C1 segment of cervical spinal cord (tissue), 14 donors: Measurements from ENCODE around the gene CPNE2.
"Not testable (repeated sequence)": the region's sequence is repeated elsewhere in the genome, so short reads cannot be mapped to it uniquely, and the experiment has no call there.

Experiments used
- DNase-seq, 14 donors: peaks; one replicate each; lab custom pipeline; 2025; lab: John Stamatoyannopoulos, UW

CPNE2 gene

DNA sequence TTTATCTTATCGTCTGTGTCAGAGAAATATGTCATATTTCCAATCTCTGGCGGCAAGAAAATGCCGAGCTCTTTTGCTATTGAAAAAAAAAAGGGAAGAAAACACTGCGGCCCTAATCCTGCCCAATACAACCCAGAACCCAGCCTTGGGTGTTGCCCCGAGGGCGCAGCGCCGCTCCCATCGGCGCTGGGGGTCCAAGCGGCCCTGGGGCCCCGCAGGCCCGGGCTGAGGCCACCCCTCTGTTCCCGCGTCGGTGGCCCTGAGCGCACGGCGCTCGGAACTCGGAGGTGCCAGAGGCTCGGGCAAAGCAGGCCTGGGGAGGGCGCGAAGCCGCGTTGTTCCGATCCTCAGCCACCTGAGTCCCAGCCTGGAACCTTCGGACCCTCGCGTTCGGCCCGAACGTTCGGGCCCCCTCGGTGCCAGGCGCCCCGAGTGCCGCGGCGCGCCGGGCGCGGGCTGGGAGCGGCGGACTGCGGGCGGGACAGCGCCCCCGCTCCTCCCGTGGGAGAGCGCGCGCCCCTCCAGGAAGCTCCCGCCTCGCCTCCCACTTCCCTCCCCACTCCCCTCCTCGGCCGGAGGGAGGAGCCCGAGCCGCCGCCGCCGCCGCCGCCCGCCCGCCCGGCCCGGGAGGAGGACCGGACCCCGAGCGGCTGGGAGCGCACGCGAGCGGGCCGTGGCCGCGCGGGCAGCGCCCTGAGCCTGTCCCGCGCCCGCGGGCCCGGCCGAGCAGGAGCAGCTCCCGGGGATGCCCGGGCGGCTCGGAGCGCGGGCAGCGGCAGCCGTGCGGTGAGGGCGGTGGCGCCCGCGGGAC is at the start of gene CPNE2:
Gene CPNE2, plus strand, starts transcription at position 609 of the 811 bp plus-strand sequence. CDS start 18,160 bp downstream, outside the sequence.
- DNase-seq: peak in 12 of 14 donors; percentile 20 to 82 (median 64)

DNA sequence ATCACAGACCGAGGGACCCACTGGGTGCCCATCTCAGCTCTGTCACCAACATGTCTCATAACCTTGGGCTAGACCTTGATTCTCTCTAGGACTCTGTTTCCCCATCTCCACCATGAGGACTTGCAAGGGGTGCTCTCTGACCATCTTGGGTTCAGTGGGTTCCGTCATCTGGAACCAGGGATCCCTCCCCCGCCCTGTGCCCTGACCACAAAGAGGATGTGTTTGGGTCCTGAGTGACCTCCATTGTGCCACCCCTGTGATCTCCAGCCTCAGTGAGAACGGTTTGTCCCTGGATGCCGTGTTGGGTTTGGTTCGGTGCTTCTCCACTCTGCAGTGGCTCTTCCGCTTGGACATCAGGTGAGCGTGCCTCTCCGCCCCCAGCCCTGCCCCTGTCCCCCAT is 49.1 kb upstream of the CPNE2 start:
- no peak for DNase-seq

DNA sequence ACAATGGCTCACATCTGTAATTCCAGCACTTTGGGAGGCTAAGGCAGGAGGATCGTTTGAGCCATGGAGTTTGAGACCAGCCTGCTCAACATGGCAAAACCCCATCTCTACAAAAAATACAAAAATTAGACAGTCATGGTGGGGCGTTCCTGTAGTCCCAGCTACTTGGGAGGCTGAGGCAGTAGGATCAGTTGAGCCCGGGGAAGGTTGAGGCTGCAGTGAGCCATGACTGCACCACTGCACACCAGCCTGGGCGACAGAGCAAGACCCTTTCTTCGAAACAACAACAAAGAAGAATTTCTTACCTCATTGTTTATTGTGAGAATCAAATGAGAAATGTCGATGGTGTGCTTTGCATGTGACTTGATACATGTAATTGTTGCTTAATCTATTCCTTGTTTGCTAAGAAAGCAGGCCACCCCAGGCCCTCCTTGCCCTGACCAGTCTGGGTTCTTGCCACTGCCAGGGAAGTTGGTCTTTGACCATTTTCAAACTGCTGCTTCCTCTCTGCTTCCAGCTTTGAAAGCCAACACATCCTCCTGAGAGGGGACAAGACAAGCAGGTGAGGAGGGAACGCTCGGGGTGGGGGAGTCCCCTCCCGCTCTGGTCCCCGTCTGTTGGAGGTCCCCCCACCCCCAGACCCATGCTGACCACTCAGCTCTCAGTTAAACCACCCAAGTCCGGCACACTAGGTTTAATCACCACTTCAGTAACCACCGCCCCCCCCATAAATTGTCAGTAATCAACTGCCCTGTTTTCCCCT is 47.3 kb upstream of the CPNE2 start:
- no peak for DNase-seq

DNA sequence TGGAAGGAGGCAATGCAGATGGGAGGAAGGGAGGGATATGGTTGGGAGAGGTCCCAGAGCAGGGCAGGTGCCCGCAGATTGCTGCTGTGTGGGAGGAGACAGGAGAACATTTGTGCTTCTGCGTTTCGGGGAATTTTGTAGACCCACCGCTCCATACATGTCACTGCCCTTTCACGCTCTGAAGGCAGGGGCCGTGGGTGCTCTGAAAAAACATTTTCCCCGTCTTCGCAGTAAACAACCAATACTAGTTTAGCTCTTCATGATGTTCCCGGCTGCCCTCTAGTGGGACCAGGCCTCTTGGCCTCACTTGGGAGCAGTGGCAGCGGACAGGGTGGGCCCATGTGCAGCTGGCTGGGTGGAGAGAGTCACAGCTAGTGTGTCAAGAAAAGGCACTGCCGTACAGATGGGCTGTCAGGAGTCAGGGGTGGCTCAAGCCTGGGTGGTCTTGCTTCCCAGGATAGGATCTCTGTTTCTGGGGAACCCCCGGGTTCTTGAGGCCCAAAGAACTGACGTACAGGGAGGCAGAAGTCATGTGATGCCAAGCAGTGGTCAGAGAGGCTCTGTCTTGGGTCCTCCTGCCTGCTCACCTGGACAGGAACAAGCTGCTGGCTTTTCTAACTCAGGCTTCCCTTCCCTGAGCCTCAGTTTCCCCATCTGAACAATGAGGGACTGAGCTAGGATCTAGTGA is 46.5 kb upstream of the CPNE2 start:
- DNase-seq: peak in 11 of 14 donors; percentile 12 to 51 (median 31)

DNA sequence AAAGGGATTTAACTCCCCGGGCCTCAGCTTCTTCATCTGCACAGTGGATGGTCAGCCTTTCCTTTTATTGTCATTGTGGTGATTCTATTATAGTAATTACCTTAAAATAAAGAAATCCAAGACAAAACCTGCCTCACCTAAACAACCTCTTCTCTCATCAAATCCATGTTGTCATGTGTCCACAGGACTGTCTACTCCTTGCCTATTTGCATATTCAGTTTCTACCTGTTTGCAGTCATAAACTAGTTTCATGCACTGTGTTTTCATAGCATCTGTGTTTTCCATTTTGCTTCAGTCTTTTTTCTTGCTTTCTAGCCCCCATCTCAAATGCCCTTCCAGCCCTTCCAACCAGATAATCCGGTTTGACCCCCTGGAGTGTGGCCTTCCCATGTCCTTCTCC is 44.3 kb upstream of the CPNE2 start:
- no peak for DNase-seq

DNA sequence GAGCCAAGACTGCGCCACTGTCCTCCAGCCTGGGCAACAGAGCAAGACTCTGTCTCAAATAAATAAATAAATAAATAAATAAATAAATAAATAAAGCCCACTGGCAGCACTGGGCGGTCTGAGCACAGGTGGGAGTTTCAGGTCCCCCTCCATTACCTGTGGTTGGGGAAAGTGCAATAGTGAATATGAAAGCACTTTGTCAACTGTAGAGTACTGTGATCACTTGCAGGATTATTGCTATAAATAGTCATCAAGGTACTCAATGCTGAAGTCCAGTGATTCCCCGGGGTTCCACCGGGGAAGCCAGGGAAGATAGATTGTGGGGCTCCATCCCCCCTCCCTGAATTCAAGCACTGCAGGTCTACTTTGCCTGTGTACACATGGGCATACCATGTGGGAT is 42.7 kb upstream of the CPNE2 start:
- DNase-seq: no peak

DNA sequence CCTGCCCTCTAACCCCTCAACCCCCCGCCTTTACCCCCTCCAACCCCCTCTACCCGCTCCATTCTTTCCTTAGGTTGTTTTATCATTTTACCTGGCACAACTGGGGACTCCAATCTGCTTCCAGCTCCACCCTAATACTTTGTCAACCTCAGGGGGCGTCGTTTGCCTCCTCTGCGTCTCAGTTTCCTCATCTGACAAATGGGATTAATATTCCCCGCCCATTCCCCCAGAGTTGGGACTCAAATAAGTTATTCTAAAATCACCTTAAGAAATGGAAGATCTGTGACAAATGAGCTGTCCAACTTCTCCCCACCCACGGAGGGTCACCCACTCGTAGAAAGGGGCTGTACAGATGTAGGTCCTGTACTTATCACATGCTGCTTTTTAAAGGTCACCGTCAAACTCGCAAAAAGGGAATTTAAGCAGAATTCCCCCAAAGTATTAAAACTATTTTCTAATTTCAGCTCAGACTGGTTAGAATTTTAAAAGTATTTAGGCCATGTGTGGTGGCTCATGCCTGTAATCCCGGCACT is 40.6 kb upstream of the CPNE2 start:
- DNase-seq: no peak

DNA sequence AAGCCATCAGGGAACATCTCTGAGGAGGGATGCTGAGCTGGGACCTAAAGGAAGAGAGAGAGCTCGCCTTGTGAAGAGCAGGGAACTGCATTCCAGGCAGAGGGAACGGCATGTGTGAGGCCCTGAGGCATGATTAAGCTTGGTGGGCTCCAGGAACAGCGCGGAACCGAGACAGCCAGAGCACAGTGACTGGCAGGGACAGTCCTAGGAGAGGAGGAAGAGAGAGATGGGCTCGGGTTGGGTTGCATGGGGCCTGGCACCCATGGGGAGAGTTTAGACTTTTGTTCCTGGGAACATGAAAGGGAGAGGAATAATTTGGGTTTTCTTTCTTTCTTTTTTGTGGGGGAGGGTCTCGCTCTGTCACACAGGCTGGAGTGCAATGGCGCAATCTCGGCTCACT is 39.2 kb upstream of the CPNE2 start:
- DNase-seq: no peak

DNA sequence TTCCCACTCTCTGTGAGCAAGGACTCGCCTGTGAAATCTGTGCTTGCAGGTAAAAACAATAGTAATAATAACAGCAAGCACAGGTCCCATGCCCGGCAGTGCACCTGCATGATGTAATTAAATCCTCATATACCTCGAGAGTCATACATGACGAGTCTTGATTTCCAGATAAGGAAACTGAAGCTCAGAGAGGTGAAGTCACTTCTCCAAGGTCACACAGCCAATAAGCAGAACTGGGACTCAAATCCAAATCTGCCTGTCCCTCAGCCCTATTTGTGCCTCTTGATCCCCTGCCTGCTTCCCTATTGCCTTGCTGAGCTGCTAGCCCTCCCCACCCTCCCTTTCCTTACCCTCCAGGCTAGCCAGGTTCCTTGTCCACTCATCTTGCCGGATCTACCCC is 38.0 kb upstream of the CPNE2 start:
- no peak for DNase-seq

DNA sequence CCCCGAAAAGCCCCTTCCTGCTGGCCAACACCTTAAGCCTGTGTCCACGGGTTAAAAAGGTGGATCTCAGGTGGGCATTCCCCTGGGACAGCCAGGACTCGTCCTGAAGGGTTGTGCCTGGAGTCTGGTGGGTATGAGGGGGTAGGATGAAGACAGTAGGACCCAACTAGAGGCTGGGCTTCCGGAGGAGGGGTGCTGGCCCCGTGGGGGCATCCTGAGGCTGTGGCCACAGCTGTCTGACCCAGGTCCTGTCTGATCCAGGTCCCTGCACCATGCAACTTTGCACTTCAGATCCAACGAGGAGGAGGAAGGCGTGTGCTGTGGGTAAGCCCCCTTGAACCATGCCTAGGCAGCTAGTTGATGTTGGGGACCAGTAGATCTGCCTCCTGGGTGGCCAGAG is 37.6 kb upstream of the CPNE2 start:
- no peak for DNase-seq

DNA sequence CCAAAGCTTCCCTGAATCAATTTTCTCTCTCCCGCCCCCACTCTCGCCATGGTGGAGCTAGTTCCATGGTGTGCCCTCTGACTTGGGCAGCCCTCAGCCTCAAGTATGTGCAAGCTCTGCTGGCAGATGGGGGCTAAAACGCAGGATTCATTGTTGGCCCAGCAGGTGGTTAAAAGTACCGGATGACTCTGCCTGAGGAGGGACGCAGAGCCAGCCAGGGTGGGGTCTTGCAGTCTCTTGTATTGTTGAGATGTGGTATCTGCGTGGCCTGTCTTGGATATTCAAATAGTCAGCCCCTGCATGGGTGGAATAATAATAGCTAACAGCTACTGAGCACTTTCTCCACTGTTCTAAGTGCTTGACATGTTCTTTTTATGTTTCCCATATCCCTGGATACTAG is 36.7 kb upstream of the CPNE2 start:
- DNase-seq: no peak

DNA sequence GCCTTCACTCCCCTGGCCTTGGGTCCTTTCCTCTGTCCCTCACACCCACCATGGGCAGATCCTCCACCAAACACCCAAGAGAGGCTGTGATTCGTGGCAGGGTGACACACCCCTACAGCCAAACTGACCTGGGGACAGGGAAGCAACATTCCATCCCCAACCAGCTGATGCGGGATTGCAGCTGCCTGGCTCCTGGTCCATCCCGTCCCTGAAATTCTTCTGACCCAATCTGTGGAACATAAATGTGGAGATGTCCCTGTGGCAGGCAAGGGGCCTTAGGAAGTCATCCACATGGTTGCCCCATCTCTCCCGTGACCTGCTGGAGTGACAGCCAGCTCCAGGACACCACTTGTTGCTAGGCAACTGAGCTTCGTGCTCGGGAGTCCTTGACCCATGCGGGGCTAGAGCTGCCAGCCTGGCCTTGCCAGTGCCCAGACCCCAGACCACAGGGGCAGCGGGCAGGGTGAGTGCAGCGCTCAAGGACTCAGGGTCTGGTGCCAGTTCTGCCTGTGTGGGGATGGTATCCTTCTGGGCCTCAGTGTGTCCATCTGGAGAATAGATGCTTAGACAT is 34.0 kb upstream of the CPNE2 start:
- no peak for DNase-seq

DNA sequence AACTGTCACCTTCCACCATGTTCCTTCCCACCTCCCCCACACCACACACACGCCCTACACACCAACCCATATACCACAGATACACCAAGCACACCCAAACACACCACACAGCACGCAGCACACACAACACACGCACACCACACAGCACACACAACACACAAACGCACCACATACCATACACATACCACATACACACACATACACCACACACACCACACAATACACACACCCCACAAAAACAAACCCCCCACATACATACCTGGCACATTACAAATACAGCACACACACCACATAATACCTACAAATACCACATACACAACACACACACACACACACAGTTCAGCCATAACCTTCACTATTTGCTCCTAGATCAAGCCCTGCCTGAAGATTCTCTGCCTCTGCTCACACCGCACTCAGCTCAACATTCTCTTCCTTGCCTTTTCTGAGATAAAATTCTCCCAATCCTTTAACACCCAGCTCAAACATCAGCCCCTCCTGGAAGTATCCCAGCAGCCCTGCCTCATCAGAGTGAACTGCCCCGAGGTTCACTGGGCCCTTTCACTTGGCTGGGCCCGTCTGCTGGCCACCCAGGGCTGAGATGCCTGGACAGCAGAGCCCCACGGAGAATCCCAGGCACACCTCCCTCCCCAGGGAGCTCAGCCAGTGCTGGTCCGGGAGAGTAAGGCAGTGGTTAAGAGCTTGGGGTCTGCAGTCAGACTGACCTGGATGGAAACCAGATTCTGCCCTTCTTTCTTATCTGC is 31.9 kb upstream of the CPNE2 start:
- no peak for DNase-seq

DNA sequence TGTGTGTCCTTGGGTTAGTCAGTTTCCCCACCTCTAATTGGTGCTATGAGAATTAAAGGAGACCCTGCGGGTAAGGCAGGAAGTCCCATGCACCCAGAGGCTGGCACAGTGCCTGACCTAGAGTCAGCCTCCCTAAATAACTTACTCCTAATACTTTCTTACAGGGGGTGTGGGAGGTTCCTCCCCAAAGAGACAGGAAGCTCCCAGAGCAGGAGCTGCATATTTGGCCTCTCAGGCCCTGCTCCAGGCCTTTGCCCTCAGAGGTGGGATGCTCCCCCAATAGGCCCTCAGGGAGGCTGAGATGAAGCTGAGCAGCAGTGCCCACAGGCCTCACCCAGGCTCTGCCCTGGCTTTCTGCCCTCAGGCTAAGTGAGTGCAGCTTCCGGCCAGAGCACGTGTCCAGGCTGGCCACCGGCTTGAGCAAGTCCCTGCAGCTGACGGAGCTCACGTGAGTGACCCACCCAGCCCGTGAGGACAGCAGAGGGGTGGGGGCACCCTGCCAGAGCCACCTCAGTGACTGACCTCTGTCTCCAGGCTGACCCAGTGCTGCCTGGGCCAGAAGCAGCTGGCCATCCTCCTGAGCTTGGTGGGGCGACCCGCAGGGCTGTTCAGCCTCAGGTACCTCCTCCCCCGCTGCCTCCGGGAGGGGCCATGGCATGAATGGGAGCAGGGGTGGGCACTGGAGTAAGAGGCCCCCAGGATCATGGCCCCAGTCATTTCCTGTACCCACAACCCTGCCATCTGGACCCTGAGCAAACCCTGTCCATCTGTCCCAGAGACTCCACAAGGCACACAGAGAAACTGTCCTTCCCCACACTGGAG is 31.1 kb upstream of the CPNE2 start:
- DNase-seq: peak in 3 of 14 donors; percentile 5 to 21 (median 10)

DNA sequence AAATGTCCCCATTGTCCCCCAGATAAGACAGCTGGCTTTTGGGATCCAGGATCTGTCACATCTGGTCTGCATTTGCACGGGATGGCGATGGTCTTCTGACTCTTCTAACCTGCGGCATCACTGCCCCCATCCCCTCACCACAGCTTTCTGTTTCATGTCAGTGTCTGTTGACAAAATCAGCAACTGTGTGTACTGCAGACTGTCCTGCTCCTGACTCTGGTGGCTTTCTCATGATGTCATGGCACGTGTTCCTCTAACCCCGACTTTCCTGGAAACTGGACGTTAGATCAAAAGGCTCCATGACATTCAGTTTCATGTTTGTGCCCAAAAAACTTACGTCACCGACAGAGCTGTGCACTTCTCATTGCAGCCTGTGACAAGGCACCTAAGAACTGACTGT is 30.1 kb upstream of the CPNE2 start:
- DNase-seq: no peak

DNA sequence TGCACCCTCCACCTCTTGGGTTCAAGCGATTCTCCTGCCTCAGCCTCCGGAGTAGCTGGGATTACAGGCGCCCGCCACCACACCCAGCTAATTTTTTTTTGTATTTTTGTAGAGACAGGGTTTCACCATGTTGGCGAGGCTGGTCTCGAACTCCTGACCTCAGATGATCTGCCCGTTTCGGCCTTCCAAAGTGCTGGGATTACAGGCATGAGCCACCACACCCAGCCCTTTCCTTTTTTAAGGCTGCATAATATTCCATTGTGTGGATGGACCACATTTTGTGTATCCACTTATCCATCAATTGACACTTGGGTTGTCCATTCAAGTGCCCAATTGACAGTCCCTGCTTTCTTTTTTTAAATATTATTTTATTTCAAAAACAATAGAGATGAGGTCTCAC is 29.2 kb upstream of the CPNE2 start:
- DNase-seq: not testable (repeated sequence)

DNA sequence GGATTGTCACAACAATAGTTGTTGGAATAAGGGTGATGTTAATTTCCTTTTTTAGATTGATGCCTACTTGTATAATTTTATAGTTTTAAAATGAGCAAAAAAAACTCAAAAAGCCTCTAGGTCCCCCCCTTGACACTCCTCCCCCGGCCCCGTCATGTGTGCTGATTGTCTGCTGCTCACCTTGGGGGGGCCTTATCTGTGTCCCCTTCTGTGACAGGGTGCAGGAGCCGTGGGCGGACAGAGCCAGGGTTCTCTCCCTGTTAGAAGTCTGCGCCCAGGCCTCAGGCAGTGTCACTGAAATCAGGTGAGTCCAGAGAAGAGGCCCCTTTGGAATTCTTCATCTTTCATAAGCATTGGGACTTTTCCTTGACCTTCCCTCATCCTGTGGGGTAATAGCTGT is 27.4 kb upstream of the CPNE2 start:
- no peak for DNase-seq

DNA sequence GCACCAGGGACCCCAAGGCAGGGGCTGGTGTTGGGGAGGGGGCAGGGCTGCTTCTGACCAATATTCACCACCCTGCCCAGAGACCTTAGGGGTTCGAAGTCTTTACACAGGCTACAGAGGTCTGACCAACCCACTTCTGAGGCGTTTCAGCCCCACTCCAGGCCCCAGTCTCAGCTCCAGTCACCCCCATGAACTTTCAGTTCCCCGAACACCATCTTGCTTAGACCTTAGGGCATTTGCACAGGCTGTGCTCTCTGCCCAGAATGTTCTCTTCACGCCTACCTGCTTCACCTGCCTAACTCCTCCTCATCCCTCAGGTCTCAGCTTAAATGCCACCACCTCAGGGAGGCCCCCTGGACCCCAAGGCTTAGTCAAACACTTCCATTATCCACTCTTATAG is 25.8 kb upstream of the CPNE2 start:
- no peak for DNase-seq

DNA sequence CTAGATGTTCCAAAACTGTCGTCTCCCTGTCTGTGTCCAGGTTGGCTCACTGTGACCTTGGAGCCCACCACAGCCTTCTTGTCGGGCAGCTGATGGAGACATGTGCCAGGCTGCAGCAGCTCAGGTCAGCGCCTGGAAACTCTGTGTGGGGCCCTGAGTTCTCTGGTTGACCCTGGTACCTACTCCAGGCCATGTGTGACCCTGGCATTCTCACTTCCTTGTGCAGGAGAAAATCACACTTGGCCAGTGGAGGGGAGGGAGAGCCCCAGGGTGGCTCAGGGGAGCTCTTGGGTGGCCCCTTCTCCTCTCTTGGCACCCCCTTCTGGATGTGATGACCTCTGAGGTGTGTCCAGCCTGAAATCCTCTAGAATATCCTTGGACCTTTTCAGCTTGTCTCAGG is 25.0 kb upstream of the CPNE2 start:
- no peak for DNase-seq

DNA sequence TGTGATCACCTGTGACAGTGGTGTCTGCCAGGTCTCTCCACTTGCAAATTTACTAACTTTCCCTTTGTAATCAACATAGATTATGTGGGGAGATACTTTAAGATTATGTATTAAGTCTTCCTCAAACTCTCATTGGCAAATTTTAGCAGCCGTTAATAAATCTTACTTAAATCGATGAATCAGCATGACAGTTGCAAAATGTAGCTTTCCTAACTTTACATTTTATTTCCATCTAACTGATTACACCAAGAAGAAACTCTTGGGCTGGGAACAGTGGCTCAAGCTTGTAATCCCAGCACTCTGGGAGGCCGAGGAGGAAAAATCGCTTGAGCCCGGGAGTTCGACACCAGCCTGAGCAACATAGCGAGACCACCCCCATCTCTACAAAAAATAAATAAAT is 23.3 kb upstream of the CPNE2 start:
- no peak for DNase-seq
